CD4-positive, alpha-beta T cell treated with Interleukin-6 for 4 hours (primary cell): Measurements from ENCODE around the gene PLSCR3.
A peak's percentile ranks its signal among the peaks of the same experiment; 100 is the strongest.

Experiments
- DNase-seq: peaks from one replicate; pipeline ENCODE4 v3.0.0-alpha.2; 2020; ENCODE audit warnings: mixed read lengths

Gene PLSCR3

DNA sequence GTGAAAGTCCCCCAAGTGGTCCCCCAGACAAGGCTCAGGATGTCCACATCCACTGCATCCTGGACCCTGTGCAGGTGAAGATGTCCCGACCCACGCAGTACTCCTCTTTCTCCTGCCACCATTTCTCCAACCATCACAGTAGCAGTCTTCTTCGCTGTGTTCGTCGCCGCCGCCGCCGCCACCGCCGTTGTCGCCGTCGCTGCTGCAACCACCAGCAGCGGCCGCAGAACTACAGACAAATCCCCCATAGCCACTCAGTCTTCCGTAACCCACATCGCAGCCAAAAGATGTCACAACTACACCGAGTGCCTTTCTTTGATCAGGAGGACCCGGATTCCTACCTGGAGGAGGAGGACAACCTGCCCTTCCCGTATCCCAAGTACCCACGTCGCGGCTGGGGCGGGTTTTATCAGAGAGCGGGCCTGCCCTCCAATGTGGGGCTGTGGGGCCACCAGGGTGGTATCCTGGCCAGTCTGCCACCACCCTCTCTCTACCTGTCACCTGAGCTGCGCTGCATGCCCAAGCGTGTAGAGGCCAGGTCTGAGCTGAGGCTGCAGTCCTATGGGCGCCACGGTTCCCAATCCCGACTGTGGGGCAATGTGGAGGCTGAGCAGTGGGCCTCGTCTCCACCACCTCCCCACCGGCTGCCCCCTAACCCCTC is 32.0 kb upstream of the PLSCR3 start:
- DNase-seq = no peak

DNA sequence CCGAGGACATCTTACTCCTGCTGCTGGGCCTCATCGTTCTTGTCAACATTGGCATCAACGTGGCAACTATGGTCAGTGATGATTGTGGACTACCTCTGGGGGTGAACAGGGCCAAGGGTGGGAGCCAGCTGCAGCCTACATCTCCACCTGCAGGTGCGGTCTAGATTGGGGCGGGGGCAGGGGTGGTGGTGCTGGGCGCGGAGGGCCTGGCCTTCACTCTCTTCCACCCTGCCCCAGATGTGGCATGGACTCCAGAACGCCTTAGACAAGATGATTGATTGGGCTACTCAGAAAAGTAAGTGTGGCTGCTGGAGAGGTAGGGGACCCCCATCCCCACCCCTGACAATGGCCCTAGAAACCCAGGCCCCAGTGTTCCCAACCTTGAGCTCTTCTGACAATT is 31.4 kb upstream of the PLSCR3 start:
- DNase-seq = no peak

DNA sequence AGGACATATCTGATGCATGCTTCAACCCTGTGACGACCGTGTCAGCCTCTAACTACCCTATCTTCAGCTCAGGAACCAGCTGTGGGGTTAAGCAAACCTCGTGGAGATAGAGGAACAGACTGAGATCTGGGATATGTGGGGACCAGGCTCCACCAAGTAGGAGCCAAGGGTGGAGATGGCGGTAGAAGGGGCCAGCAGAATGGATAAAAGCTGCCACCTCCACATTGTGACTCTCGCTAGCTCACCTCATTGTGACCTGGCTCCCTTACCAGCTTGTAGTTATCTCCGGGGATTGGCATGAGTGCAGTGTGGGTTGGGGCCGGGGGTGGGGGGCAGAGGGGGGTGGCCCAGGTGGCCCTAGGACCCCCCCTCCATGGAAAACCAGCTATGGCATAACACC is 31.0 kb upstream of the PLSCR3 start, which contains the start of gene SPEM2:
SPEM2 (plus strand) TSS at position 301 of the 400 bp plus-strand sequence; CDS start at position 374, 73 bp downstream.
- DNase-seq = no peak

GRCh38 chr17:7423679-7424078 is 29.4 kb upstream of the PLSCR3 start:
- no peak for DNase-seq

GRCh38 chr17:7421186-7421585 is 26.9 kb upstream of the PLSCR3 start:
- no peak for DNase-seq

DNA sequence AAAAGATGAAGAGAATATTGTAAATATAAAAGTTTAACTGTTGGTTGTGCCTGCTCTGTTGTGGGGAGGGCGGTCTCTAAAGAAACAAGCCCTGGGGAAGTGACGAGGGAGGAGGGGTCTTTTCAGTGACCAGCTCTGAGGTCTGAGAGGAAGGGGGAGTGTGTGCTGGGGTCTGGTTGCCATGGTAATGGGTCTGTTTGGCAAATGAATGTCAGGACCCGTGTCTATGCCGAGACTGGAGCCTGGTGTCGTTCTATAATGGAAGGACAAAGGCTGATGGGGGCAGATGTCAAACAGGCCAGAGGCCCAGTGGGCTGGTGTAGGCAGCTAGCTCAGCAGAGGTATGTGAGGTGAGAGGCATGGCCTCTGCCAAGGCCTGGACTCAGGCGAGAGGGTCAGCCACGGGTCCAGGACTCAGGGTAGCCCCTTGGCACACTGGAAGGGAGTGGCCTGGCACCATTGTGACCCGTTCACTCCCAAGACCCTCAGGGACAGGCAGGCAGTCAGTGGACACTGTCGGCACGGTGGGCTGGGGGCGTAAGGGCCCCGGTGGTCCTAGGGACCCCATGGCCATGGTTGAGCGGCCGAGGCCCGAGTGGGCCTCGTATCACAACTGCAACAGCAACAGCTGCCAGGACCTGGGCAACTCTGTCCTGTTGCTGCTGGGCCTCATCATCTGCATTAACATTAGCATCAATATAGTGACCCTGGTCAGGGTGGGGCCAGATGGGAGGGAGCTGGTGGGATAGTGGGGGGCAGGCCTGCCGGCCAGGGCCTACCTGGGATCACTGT is 25.7 kb upstream of the PLSCR3 start, which contains the start of gene SPEM1:
SPEM1 (plus strand) TSS at position 506 of the 792 bp plus-strand sequence; CDS start at position 567, 61 bp downstream.
- DNase-seq = no peak

- no peak for DNase-seq
Measured at GRCh38 chr17:7418472-7419152, 24.3 kb upstream of the PLSCR3 start.

DNA sequence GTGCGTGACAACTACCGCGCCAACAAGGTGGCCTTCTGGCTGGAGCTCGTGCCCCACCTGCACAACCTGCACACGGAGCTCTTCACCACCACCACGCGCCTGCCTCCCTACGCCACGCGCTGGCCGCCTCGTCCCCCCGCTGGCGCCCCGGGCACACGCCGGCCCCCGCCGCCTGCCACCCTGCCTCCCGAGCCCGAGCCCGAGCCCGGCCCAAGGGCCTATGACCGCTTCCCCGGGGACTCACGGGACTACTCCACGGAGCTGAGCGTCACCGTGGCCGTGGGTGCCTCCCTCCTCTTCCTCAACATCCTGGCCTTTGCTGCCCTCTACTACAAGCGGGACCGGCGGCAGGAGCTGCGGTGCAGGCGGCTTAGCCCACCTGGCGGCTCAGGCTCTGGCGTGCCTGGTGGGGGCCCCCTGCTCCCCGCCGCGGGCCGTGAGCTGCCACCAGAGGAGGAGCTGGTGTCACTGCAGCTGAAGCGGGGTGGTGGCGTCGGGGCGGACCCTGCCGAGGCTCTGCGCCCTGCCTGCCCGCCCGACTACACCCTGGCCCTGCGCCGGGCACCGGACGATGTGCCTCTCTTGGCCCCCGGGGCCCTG is 22.8 kb upstream of the PLSCR3 start:
- DNase-seq = no peak

DNA sequence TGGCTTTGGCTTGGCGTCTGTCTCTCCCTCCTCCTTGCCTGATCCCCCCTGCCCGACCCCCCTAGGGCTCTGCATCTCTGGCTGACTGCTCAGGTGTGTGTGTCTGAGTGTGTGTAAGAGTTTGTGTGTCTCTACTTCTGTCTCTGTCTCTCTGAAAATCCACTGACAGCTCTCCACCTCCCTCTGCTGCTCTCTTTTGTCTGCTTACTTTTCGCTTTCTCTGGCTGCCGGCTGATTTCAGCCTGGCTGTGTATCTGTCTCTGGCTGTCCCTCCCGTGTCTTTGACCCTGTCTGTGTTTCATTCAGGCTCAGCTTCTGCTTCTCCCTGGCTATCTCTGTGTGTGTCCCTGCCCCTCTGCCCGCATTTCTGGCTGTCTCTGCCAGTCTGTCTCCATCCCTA is 22.0 kb upstream of the PLSCR3 start:
- peak; percentile 11 for DNase-seq

DNA sequence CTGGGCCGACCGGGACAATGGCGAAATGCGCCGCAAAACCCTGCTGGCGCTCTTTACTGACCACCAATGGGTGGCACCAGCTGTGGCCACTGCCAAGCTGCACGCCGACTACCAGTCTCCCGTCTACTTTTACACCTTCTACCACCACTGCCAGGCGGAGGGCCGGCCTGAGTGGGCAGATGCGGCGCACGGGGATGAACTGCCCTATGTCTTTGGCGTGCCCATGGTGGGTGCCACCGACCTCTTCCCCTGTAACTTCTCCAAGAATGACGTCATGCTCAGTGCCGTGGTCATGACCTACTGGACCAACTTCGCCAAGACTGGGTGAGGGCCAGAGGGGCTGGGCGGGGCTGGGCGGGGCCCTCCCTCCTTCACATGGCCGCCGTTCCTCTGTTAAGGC is 21.5 kb upstream of the PLSCR3 start:
- DNase-seq = no peak

- DNase-seq = no peak
Measured at GRCh38 chr17:7414837-7415236, 20.5 kb upstream of the PLSCR3 start.

GRCh38 chr17:7413346-7413985 is 19.1 kb upstream of the PLSCR3 start:
- DNase-seq = no peak

DNA sequence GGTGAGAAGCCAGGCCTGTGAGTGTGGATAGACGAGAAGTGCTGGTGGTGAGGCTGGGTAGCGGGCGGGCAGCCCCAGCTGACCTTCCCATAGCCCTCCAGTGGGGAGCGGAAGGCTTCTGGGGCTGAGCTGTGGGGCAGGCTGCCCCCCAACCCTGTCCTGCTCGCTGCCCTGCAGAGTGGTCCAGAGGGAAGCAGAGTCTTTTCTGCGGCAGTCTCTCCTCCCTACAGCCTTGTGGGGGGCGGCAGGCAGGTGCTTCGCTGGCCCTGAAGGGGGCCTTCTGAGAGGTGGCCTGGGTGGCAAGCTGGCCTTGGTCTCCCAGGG is 17.1 kb upstream of the PLSCR3 start:
- no peak for DNase-seq

DNA sequence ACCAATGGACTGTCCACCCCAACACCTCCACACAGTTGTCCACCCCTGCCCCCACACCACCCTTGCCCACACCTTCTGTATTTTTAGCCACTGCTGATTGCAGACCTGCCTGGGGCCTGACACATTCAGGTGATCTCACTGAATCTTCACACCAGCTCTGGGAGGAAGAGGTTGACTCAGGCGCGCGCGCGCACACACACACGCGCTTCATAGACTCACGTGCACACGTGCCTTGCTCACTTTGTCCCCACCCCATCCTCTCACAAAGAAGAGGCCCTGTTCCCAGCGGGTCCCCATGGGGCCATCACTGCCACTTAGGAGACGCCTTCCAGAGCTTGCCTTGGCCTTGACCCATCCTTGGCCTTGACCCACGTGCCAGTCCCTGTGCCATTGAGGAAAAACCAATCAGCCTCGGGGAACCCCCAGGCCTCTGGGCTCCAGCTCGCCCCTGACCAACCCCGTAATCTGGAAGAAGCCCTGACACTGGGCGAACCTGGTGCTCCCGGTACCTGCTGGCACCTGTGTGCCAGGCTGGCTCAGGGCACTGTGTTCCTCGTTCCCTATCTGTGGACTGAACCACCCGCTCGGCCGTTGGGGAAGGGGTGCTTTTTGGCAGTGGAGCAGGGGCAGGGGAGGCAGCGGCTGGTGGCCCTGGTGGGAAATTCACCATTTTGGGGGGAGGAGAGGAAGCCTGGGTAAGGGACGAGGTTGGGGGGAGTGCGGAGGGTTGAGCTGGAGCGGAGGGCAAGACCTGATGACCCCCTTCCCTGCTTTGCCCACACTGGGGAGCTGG is 16.5 kb upstream of the PLSCR3 start:
- no peak for DNase-seq

GRCh38 chr17:7409716-7410115 is 15.4 kb upstream of the PLSCR3 start:
- no peak for DNase-seq

GRCh38 chr17:7408863-7409262 is 14.5 kb upstream of the PLSCR3 start:
- DNase-seq = no peak

GRCh38 chr17:7408252-7408727 is 14.0 kb upstream of the PLSCR3 start:
- peak; percentile 44 for DNase-seq

DNA sequence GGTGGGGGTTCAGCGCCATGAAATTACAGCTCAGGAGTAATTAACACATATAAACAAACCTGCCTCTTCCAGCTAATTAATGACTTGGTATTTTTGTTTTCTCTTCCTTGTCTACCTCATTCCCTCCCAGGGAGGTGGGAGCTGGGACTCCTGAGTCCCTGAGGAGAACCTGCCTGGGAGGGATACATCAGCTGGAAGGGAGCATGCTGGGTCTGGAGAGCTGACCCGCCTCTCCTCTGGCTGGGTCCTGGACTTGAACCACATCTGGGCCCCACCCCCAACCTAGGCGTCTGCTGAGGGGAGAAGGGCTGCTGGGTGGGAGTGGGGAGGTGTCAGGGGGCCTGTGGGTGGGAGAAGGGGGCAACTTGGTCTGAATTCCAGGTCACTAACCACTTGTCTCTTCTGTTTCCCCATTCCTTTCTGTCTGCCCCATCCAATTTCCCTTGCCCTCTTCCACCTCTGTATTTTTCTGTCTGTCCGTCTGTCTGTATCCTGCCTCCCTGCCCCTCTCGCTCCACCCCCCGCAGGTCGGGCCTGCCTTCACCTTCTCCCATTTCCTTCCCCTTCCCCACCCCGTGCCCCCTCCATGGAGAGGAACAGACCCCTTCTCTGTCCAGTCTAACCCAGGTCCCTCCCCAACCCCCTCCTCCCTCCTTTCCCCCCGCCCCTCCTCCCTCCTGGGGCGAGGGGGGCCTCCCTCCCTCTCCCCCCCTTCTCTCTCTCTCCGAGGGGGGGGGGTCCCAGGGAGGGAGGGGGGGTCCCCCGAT is 13.3 kb upstream of the PLSCR3 start, which contains the start of gene NLGN2:
NLGN2 (plus strand) TSS at position 361 of the 767 bp plus-strand sequence. CDS start 411 bp downstream, outside the sequence.
- DNase-seq = peak; percentile 8

- DNase-seq = no peak
Measured at GRCh38 chr17:7407082-7407481, 12.8 kb upstream of the PLSCR3 start.

DNA sequence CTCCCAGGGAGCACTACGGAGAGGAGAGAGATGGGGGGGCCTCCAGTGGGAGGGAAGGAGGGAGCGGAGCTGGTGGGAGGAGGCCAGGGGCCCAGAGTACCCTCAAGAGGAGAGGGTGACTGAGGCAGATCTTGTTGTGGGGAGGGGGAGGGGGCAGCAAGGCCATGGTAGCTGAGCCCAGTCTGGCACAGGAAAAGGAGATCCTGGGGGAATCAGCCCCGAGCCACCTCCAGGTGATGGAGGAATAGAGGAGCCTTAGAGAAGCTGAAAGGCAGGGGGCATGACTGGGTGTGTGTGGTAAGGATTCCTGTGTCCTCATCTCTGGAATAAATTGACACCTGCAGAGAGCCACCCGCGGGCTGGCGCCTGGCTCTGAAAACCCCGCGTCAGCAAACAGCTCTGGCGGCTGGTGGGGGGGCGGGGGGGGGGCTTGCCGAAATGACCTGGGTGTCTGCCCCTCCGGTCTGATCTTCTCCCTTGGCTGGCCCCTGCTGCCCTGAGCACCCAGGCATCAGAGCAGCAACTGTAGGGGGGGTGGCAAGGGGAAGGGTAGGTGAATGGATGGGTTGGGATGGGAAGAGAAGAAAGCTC is 12.0 kb upstream of the PLSCR3 start:
- DNase-seq = no peak
